K562 (cell line): ENCODE results near the gene FMNL3. TPM values are rescaled to one million over a fixed set of nuclear protein-coding genes. Genes with fewer than 3 reads are reported as not detected.

Experiments
- ATAC-seq: fragments of 200-7000 bp; cut with Tn5 transposase; 3 replicates; pipeline ENCODE4 v1.9.1; 2020; ENCODE audit warnings: moderate library complexity
- BruUV-seq: library from RNA; stranded (reverse); fragments of 400-500 nt; replicated peaks from 2 replicates; lab custom pipeline; 2021; lab: Mats Ljungman, UMichigan
- CTCF ChIA-PET: fragments of 300-600 bp; formaldehyde crosslinking; extraction: SDS; loops from one replicate; lab custom pipeline; 2021; ENCODE audit warnings: low intra/inter-chr PET ratio; lab: Yijun Ruan, JAX
- POLR2A ChIA-PET: fragments of 300-600, 350-650 bp; sonication (Branson Sonifier 250); formaldehyde crosslinking; extraction: SDS; loops from one replicate; lab custom pipeline; 2021; ENCODE audit warnings: antibody characterized with exemption, inconsistent platforms; lab: Yijun Ruan, JAX
- DNase-seq, 4 experiments: peaks; one replicate each; pipeline versions ENCODE4 v3.0.0 to v3.0.0-alpha.2; 2011 to 2018; ENCODE audit warnings: low spot score in 3 of 4, mixed read lengths in 3 of 4; ENCODE audit errors: extremely low read depth in 1 of 4
- FAIRE-seq: peaks from 2 replicates; lab custom pipeline; 2011; peaks lifted over from hg19 to GRCh38; lab: Jason Lieb, UNC
- H2AFZ ChIP-seq: 2 replicates; pipeline ENCODE4 v1.6.0; 2011; ENCODE audit warnings: low read depth, low read length, control low read depth, inconsistent platforms
- H3K27ac ChIP-seq: fragments of 200-600 bp; 3 replicates; pipeline ENCODE4 v1.8.0; 2011; ENCODE audit warnings: low read depth, mild to moderate bottlenecking, control low read depth, inconsistent platforms, low read length, moderate library complexity, mixed read lengths; ENCODE audit errors: extremely low read depth
- H3K27me3 ChIP-seq, 2 experiments: fragments of 300-600 bp in 1 of 2; 2 replicates in 1 of 2; 3 replicates in 1 of 2; pipeline versions ENCODE4 v1.6.0 to v1.8.0; 2011; ENCODE audit warnings: inconsistent platforms in 2 of 2, low read length in 2 of 2, mild to moderate bottlenecking in 1 of 2, mixed read lengths in 1 of 2, moderate library complexity in 1 of 2; ENCODE audit not compliant: control insufficient read depth in 2 of 2, insufficient read depth in 2 of 2
- H3K36me3 ChIP-seq: fragments of 300-600 bp; 3 replicates; pipeline ENCODE4 v1.8.0; 2011; ENCODE audit warnings: mild to moderate bottlenecking, low read length, inconsistent platforms; ENCODE audit not compliant: control insufficient read depth, insufficient read depth
- H3K4me1 ChIP-seq, 2 experiments: fragments of 200-600 bp in 1 of 2; replicated peaks in 1 of 2; 2 replicates in 1 of 2; 3 replicates in 1 of 2; pipeline versions ENCODE4 v1.5.1 to v1.8.0; 2011; ENCODE audit warnings: inconsistent platforms in 2 of 2, low read length in 2 of 2, mild to moderate bottlenecking in 1 of 2, mixed read lengths in 1 of 2, moderate library complexity in 1 of 2; ENCODE audit not compliant: control insufficient read depth in 2 of 2, insufficient read depth in 2 of 2
- H3K4me2 ChIP-seq: 2 replicates; pipeline ENCODE4 v1.6.1; 2011; ENCODE audit warnings: low read length, control low read depth, inconsistent platforms, mixed read lengths; ENCODE audit not compliant: insufficient read depth
- H3K4me3 ChIP-seq: fragments of 200-600 bp; sonication (generic), shearing (Covaris generic); 2 replicates; pipeline ENCODE4 v1.5.1; 2016; ENCODE audit warnings: control low read depth, inconsistent platforms
- H3K79me2 ChIP-seq: fragments of 200-600 bp; 3 replicates; pipeline ENCODE4 v1.8.0; 2011; ENCODE audit warnings: low read length, inconsistent platforms; ENCODE audit not compliant: control insufficient read depth, insufficient read depth
- H3K9ac ChIP-seq, 2 experiments: 2 replicates each; pipeline versions ENCODE4 v1.6.0 to v1.6.1; 2011; ENCODE audit warnings: low read depth in 2 of 2, low read length in 2 of 2, control low read depth in 1 of 2, inconsistent platforms in 1 of 2, mild to moderate bottlenecking in 1 of 2, mixed read lengths in 1 of 2; ENCODE audit not compliant: insufficient read depth in 1 of 2
- H3K9me1 ChIP-seq: one replicate; pipeline ENCODE4 v1.6.0; 2011; ENCODE audit warnings: inconsistent platforms, mild to moderate bottlenecking, low read length, moderate library complexity; ENCODE audit not compliant: control insufficient read depth, insufficient read depth
- H3K9me3 ChIP-seq: replicated peaks from 2 replicates; pipeline ENCODE4 v1.5.1; 2011; ENCODE audit warnings: low read depth, low read length, inconsistent platforms; ENCODE audit not compliant: control insufficient read depth, insufficient read depth
- H4K20me1 ChIP-seq: replicated peaks from 2 replicates; pipeline ENCODE4 v1.6.1; 2011; ENCODE audit warnings: low read length, inconsistent platforms, mixed read lengths; ENCODE audit not compliant: control insufficient read depth, insufficient read depth
- C11orf30 ChIP-seq: fragments of 450-650 bp; IDR thresholded peaks from 2 replicates; pipeline ENCODE4 v1.6.1; 2016; ENCODE audit warnings: low read depth, mild to moderate bottlenecking
- CREM ChIP-seq: IDR thresholded peaks from 2 replicates; pipeline ENCODE4 v1.6.1; 2014; ENCODE audit warnings: antibody characterized with exemption, low read depth
- IFI16 ChIP-seq: fragments of 250-450 bp; sonication (Bioruptor Pico); IDR thresholded peaks from 2 replicates; pipeline ENCODE4 v2.1.2; 2022; ENCODE audit warnings: mild to moderate bottlenecking, inconsistent platforms
- KHSRP ChIP-seq: fragments of 450-650 bp; IDR thresholded peaks from 2 replicates; pipeline ENCODE4 v1.6.1; 2017
- NCOA6 ChIP-seq: fragments of 450-650 bp; IDR thresholded peaks from 2 replicates; pipeline ENCODE4 v1.6.1; 2017; ENCODE audit warnings: mild to moderate bottlenecking
- NELFE ChIP-seq: IDR thresholded peaks from 2 replicates; pipeline ENCODE4 v1.6.1; 2011; ENCODE audit warnings: mild to moderate bottlenecking; ENCODE audit not compliant: insufficient read depth, insufficient read length
- NRF1 ChIP-seq, 2 experiments: fragments of 450-650 bp; IDR thresholded peaks in 1 of 2; conservative IDR thresholded peaks in 1 of 2; 2 replicates each; pipeline ENCODE4 v1.6.1; 2014; ENCODE audit warnings: mild to moderate bottlenecking in 2 of 2
- RCOR1 ChIP-seq, 2 experiments: IDR thresholded peaks; 2 replicates each; pipeline ENCODE4 v1.6.1; 2012; ENCODE audit warnings: low read depth in 2 of 2, low read length in 2 of 2, borderline replicate concordance in 1 of 2, improper control_type of control experiment in 1 of 2
- YY1 ChIP-seq, 3 experiments: IDR thresholded peaks; 2 replicates each; pipeline ENCODE4 v1.6.1; 2011; ENCODE audit warnings: low read length in 2 of 3, mild to moderate bottlenecking in 2 of 3, moderate library complexity in 2 of 3, borderline replicate concordance in 1 of 3, control low read depth in 1 of 3, low read depth in 1 of 3; ENCODE audit not compliant: insufficient read depth in 3 of 3, insufficient replicate concordance in 2 of 3, control insufficient read depth in 1 of 3, insufficient read length in 1 of 3; ENCODE audit errors: extremely low read depth in 1 of 3
- ZNF395 ChIP-seq: fragments of 200-800 bp; sonication (Bioruptor generic); IDR thresholded peaks from 2 replicates; pipeline ENCODE4 v1.6.1; 2017; ENCODE audit warnings: missing genetic modification characterization, missing compliant biosample characterization
- WGBS: fragments of 100-300 bp; shearing (Covaris generic); methylation state at CpG from one replicate; pipeline ENCODE4 v1.1.6; 2016; ENCODE audit warnings: low coverage, mixed read lengths; ENCODE audit not compliant: insufficient coverage; ENCODE audit errors: missing lambda C conversion rate; 5-methylcytosine and 5-hydroxymethylcytosine counted together
- in situ Hi-C: fragments of 300-500 bp; cut with MboI; formaldehyde crosslinking; loops from 4 replicates; pipeline ENCODE4 v1.15.0; 2018; ENCODE audit warnings: inconsistent platforms, mixed read lengths
- intact Hi-C: fragments of 100-400 bp; cut with micrococcal nuclease; formaldehyde crosslinking; loops from 2 replicates; pipeline ENCODE4 v1.14.2; 2022
- polyA plus RNA-seq, 8 experiments: library from polyadenylated mRNA; depleted of rRNA in 4 of 8; stranded (reverse) in 5 of 8; unstranded in 3 of 8; fragments of >200 nt; fragmentation: Nextera tagmentation in 2 of 8; fragmentation: Illumina TruSeq in 1 of 8; extraction: Ambion mirVana in 2 of 8; extraction: Trizol in 1 of 8; gene quantifications; 2 replicates each; pipeline versions ENCODE4 v1.2.1 to v1.2.3, GENCODE V29; 2011 to 2014; ENCODE audit warnings: inconsistent platforms in 1 of 8, missing spikeins in 1 of 8
- total RNA-seq, 7 experiments: library from RNA; depleted of rRNA in 6 of 7; stranded (reverse); fragments of >200 nt in 6 of 7; fragmentation: Illumina TruSeq in 2 of 7; extraction: Trizol in 2 of 7; gene quantifications; 2 replicates each; pipeline versions ENCODE4 v1.2.1 to v1.2.3, GENCODE V29; 2011 to 2021; ENCODE audit warnings: low replicate concordance in 1 of 7
- TF ChIP-seq, protein P1 (sequence below): fragments of 250-450 bp; sonication (Bioruptor Pico); IDR thresholded peaks from 2 replicates; pipeline ENCODE4 v1.8.0; 2022; ENCODE audit warnings: inconsistent platforms, mild to moderate bottlenecking, moderate library complexity, borderline replicate concordance
- TF ChIP-seq, protein P2 (sequence below): fragments of 450-650 bp; IDR thresholded peaks from 2 replicates; pipeline ENCODE4 v1.7.1; 2018; ENCODE audit warnings: mild to moderate bottlenecking, low read depth; ENCODE audit not compliant: partially characterized antibody

FMNL3 gene
- total and polyA plus RNA-seq, 9 of the 15 experiments (the other 6 are each of a cell fraction or from before 2014, with no cell fraction given), result 0.49 to 14.4 (median 6.8) TPM

DNA sequence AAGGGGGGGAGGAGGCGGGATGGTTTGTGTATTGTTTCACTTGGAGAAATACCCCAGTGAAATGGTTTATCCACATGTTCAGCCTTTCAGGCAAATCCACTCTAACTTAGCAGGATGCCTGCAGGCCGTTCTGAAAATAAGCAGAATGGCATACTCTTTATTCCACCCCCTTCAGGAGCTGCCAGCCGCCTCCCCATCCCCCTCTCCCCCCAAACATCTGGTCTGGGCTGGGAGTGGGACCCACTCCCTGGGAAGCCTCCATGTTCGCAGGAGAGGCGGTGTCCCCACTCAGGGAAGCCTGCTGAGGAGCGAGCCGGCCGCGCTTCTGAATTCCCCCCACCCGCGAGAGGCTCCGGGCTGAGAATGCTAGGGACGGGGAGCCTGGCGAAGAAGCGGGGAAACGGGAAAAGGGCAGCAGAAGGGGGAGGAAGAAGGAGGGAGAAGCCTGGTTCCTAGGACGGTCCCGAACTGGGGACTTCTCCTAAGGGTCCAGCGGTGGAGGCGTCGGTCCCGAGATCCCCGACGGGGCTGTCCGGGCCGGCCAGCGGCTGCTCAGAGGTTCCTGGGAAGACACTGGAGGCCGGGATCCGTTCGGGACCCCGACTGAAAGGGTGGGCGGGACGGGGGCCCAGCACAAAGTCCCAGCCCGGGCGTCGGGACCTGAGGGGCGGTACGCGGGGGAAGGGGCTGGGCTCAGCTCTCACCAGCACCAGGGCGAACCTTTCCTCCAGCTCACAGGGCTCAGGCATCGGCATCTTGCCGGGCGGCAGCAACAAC, 666 bp downstream of the FMNL3 start:
- WGBS, result 4% methylated on average over 27 of the region's 43 CpGs
- H3K9me1 ChIP-seq, result no peaks in the 10 kb centered on the region
- intact Hi-C loops, result loop anchor here (1.0 to 10.0 kb wide), 5 partner anchors 34 to 352 kb away; partner anchors contain the start of gene TMBIM6
- peak overlapping the region; percentile 80 to 94; a peak in 3 of 4 replicates for H3K9ac ChIP-seq
- peaks cover 20% of the 10 kb centered on the region for H3K79me2 ChIP-seq
- BruUV-seq, result no TSS peak
- ChIA-PET CTCF (interaction anchor here (0.8 to 3.2 kb wide), 6 partner anchors 33 to 364 kb away, joined by 3 to 66 read pairs (median 4); no protein-coding TSS in a partner anchor), POLR2A (interaction anchor here (0.5 to 3.9 kb wide), 8 partner anchors 16 to 77 kb away, joined by 3 to 26 read pairs (median 4); partner anchors contain the start of gene TMBIM6)
- FAIRE-seq (no peak), DNase-seq (peak; percentile 32 to 62 (median 47)), ATAC-seq (peak; percentile 27)
- H3K27ac ChIP-seq, result peak overlapping the region; percentile 79
- peak overlapping the region; percentile 78 for H3K4me2 ChIP-seq
- H3K27me3 ChIP-seq, result no peaks in the 10 kb centered on the region
- H3K4me1 ChIP-seq, result peaks cover 14 to 41% of the 10 kb centered on the region in 2 experiments
- no peaks in the 10 kb centered on the region for H3K36me3 ChIP-seq
- peak overlapping the region; percentile 73 for H3K4me3 ChIP-seq
- H4K20me1 ChIP-seq, result peaks cover 4% of the 10 kb centered on the region; the same call in 1 of the 2 replicates
- H2AFZ ChIP-seq, result peak overlapping the region; percentile 78
- no peaks in the 10 kb centered on the region for H3K9me3 ChIP-seq
- in situ Hi-C loops, result loop anchor here (5.0 kb wide), 1 partner anchor 64 kb away; no protein-coding TSS in a partner anchor
- TF ChIP-seq C11orf30 (no peak), ZNF395 (0 out of 2 replicates have a peak, but pooled peaks have one; percentile 52), CREM (no peak), KHSRP (no peak), YY1 (IDR thresholded peaks at IDR 0.05; ENCODE audit: borderline replicate concordance in 1 of 3, control insufficient read depth in 1 of 3, extremely low read depth in 1 of 3, insufficient read depth in 3 of 3, insufficient read length in 1 of 3, insufficient replicate concordance in 2 of 3, low read depth in 1 of 3, low read length in 2 of 3) (peak in 1 of 3 experiments; percentile 33), RCOR1 (IDR thresholded peaks at IDR 0.05; ENCODE audit: borderline replicate concordance in 1 of 2, low read depth in 2 of 2, low read length in 2 of 2) (0 out of 4 replicates have a peak, but pooled peaks of 1 of the 2 experiments have one; percentile 2), NCOA6 (no peak; the same call in 1 of the 2 replicates), NRF1 (conservative IDR thresholded peaks at IDR 0.05 in 1 of 2, IDR thresholded peaks at IDR 0.05 in 1 of 2) (no peak), IFI16 (CRISPR knock-in tag) (no peak), NELFE (no peak)
- TF ChIP-seq, protein P1, sequence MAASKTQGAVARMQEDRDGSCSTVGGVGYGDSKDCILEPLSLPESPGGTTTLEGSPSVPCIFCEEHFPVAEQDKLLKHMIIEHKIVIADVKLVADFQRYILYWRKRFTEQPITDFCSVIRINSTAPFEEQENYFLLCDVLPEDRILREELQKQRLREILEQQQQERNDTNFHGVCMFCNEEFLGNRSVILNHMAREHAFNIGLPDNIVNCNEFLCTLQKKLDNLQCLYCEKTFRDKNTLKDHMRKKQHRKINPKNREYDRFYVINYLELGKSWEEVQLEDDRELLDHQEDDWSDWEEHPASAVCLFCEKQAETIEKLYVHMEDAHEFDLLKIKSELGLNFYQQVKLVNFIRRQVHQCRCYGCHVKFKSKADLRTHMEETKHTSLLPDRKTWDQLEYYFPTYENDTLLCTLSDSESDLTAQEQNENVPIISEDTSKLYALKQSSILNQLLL, result no peak
- TF ChIP-seq, protein P2, sequence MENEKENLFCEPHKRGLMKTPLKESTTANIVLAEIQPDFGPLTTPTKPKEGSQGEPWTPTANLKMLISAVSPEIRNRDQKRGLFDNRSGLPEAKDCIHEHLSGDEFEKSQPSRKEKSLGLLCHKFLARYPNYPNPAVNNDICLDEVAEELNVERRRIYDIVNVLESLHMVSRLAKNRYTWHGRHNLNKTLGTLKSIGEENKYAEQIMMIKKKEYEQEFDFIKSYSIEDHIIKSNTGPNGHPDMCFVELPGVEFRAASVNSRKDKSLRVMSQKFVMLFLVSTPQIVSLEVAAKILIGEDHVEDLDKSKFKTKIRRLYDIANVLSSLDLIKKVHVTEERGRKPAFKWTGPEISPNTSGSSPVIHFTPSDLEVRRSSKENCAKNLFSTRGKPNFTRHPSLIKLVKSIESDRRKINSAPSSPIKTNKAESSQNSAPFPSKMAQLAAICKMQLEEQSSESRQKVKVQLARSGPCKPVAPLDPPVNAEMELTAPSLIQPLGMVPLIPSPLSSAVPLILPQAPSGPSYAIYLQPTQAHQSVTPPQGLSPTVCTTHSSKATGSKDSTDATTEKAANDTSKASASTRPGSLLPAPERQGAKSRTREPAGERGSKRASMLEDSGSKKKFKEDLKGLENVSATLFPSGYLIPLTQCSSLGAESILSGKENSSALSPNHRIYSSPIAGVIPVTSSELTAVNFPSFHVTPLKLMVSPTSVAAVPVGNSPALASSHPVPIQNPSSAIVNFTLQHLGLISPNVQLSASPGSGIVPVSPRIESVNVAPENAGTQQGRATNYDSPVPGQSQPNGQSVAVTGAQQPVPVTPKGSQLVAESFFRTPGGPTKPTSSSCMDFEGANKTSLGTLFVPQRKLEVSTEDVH, result no peak
